RWPE2 (cell line): ENCODE results near the gene CACHD1.

Experiments used
- ATAC-seq: fragments of 200-7000 bp; cut with Tn5 transposase; 3 replicates; pipeline ENCODE4 v1.9.1; 2021; ENCODE audit warnings: low read depth
- DNase-seq: peaks from one replicate; pipeline ENCODE4 v3.0.0-alpha.2; 2020; ENCODE audit warnings: low spot score
- H3K27ac ChIP-seq: fragments of 450-650 bp; 2 replicates; pipeline ENCODE4 v1.5.1; 2017; ENCODE audit warnings: mild to moderate bottlenecking; ENCODE audit not compliant: poor library complexity, severe bottlenecking
- H3K27me3 ChIP-seq: fragments of 250-450 bp; sonication (Bioruptor Pico); 2 replicates; pipeline ENCODE4 v1.5.1; 2021; ENCODE audit warnings: mild to moderate bottlenecking, moderate library complexity; ENCODE audit not compliant: insufficient read depth, poor library complexity, severe bottlenecking
- H3K36me3 ChIP-seq: fragments of 250-450 bp; sonication (Bioruptor Pico); 2 replicates; pipeline ENCODE4 v1.5.1; 2020; ENCODE audit warnings: low read depth, mild to moderate bottlenecking, moderate library complexity
- H3K4me1 ChIP-seq: fragments of 250-450 bp; sonication (Bioruptor Pico); 2 replicates; pipeline ENCODE4 v1.5.1; 2021; ENCODE audit warnings: mild to moderate bottlenecking, moderate library complexity; ENCODE audit not compliant: insufficient read depth, poor library complexity, severe bottlenecking
- H3K4me3 ChIP-seq: fragments of 250-450 bp; sonication (Bioruptor Pico); 2 replicates; pipeline ENCODE4 v1.5.1; 2021; ENCODE audit warnings: mild to moderate bottlenecking, moderate library complexity; ENCODE audit not compliant: severe bottlenecking
- H3K9me3 ChIP-seq: fragments of 250-450 bp; sonication (Bioruptor Pico); 2 replicates; pipeline ENCODE4 v1.5.1; 2021; ENCODE audit warnings: mild to moderate bottlenecking, moderate library complexity; ENCODE audit not compliant: severe bottlenecking
- TF ChIP-seq, protein P1 (sequence below): fragments of 450-650 bp; IDR thresholded peaks from one replicate; pipeline ENCODE4 v1.5.1; 2017; ENCODE audit warnings: mild to moderate bottlenecking, moderate library complexity; ENCODE audit not compliant: poor library complexity, severe bottlenecking

CACHD1 gene

DNA sequence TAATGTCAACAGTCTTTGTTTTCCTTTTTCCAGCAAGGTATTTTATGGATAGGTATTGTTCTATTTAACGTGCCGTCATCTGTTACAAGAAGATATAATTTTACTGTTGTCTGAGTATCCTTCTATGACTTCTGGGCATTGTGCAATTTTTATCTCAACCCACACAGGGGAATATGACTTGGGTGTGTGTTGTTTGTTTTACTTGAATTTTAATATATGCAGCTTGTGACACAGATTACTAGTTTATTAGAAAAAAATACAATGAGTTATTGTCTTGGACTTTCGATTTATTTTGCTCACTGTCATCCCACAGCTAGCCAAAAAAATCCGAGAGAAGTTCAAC is 111.9 kb downstream of the CACHD1 start:
- H3K9me3 ChIP-seq = no peaks in the 10 kb centered on the region
- H3K4me1 ChIP-seq = no peaks in the 10 kb centered on the region
- no peak for ATAC-seq
- no peak overlapping the region for H3K4me3 ChIP-seq
- TF ChIP-seq, protein P1, sequence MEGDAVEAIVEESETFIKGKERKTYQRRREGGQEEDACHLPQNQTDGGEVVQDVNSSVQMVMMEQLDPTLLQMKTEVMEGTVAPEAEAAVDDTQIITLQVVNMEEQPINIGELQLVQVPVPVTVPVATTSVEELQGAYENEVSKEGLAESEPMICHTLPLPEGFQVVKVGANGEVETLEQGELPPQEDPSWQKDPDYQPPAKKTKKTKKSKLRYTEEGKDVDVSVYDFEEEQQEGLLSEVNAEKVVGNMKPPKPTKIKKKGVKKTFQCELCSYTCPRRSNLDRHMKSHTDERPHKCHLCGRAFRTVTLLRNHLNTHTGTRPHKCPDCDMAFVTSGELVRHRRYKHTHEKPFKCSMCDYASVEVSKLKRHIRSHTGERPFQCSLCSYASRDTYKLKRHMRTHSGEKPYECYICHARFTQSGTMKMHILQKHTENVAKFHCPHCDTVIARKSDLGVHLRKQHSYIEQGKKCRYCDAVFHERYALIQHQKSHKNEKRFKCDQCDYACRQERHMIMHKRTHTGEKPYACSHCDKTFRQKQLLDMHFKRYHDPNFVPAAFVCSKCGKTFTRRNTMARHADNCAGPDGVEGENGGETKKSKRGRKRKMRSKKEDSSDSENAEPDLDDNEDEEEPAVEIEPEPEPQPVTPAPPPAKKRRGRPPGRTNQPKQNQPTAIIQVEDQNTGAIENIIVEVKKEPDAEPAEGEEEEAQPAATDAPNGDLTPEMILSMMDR = no peak
- H3K27ac ChIP-seq = no peak overlapping the region
- no peaks in the 10 kb centered on the region for H3K27me3 ChIP-seq
- no peaks in the 10 kb centered on the region for H3K36me3 ChIP-seq
- DNase-seq = no peak

DNA sequence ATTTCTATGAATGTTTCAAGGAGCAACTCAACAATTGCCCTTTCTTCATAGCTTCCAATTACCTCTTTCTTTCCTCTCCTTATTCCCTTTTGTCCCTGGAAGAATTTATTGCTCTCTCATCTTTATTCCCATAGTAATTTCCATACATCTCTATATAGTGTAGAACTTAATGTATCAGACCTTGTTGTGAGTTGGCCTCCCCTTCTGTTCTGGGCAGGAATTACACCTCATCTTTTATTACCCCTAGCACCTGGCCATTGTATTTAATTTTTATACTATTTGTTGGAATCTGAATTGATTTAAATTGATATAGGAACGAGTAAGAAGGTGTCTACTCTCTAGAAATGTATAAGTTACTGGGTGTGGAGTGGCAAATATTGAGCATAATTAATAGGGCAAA is 114.5 kb downstream of the CACHD1 start:
- TF ChIP-seq, protein P1 = peak; percentile 18
- H3K27ac ChIP-seq = no peak overlapping the region
- no peaks in the 10 kb centered on the region for H3K27me3 ChIP-seq
- DNase-seq = no peak
- no peak overlapping the region for H3K4me3 ChIP-seq
- no peaks in the 10 kb centered on the region for H3K36me3 ChIP-seq
- H3K9me3 ChIP-seq = no peaks in the 10 kb centered on the region
- no peak; the same call in 2 of the 3 replicates for ATAC-seq
- H3K4me1 ChIP-seq = no peaks in the 10 kb centered on the region

GRCh38 chr1:64588876-64589275 is 118.9 kb downstream of the CACHD1 start:
- no peak overlapping the region for H3K27ac ChIP-seq
- H3K27me3 ChIP-seq = no peaks in the 10 kb centered on the region
- TF ChIP-seq, protein P1 = no peak
- no peaks in the 10 kb centered on the region for H3K9me3 ChIP-seq
- DNase-seq = no peak
- ATAC-seq = no peak
- H3K4me3 ChIP-seq = no peak overlapping the region
- H3K4me1 ChIP-seq = no peaks in the 10 kb centered on the region
- H3K36me3 ChIP-seq = no peaks in the 10 kb centered on the region

DNA sequence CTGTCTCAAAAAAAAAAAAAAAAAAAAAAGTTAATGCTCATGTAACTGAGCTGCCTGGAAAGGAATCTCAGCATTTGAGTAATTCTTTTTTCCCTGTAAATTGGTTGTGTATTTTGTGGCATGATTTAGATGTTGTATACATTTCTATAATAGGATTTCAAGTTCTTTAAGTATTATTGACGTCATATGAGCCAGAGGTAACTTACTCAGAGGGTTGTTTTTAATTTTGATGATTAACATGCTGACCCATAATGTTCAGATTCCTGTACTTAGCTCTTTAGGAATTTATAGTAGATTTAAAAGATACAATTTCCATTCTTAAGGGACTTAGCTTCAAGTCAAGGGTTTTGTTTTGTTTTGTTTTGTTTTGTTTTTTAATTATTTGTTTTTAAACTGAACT is 120.4 kb downstream of the CACHD1 start:
- ATAC-seq (no peak), DNase-seq (no peak)
- TF ChIP-seq, protein P1 = no peak

GRCh38 chr1:64594446-64594845 is 124.5 kb downstream of the CACHD1 start:
- no peaks in the 10 kb centered on the region for H3K36me3 ChIP-seq
- DNase-seq = no peak
- no peak overlapping the region for H3K4me3 ChIP-seq
- TF ChIP-seq, protein P1 = no peak
- H3K9me3 ChIP-seq = no peaks in the 10 kb centered on the region
- peaks cover 10% of the 10 kb centered on the region for H3K4me1 ChIP-seq
- ATAC-seq = no peak
- H3K27me3 ChIP-seq = no peaks in the 10 kb centered on the region
- H3K27ac ChIP-seq = no peak overlapping the region

More for the DNA sequence above, 120.4 kb downstream of the CACHD1 start:
- no peak overlapping the region for H3K4me3 ChIP-seq
- H3K4me1 ChIP-seq = no peaks in the 10 kb centered on the region
- H3K36me3 ChIP-seq = no peaks in the 10 kb centered on the region
- no peaks in the 10 kb centered on the region for H3K27me3 ChIP-seq
- H3K9me3 ChIP-seq = no peaks in the 10 kb centered on the region
- no peak overlapping the region for H3K27ac ChIP-seq
